IMR-90 (cell line): ENCODE results near the gene OVOL3. TPM values are rescaled to one million over a fixed set of nuclear protein-coding genes. Genes with fewer than 3 reads are reported as not detected.

Source experiments
- ATAC-seq: fragments of 200-7000 bp; cut with Tn5 transposase; 2 replicates; pipeline ENCODE4 v1.9.1; 2020; ENCODE audit warnings: low read depth, mild to moderate bottlenecking, moderate library complexity
- BruUV-seq: library from RNA; stranded (reverse); fragments of 400-500 nt; replicated peaks from 2 replicates; lab custom pipeline; 2021; lab: Mats Ljungman, UMichigan
- CTCF ChIA-PET: fragments of 300-600 bp; formaldehyde crosslinking; extraction: SDS; loops from one replicate; lab custom pipeline; 2021; ENCODE audit warnings: antibody characterized with exemption; lab: Yijun Ruan, JAX
- POLR2A ChIA-PET: fragments of 300-600 bp; sonication (Branson Sonifier 250); formaldehyde crosslinking; loops from one replicate; lab custom pipeline; 2022; ENCODE audit warnings: antibody characterized with exemption; ENCODE audit not compliant: unreplicated experiment; lab: Charles Lee
- DNase-seq: peaks from one replicate; pipeline ENCODE4 v3.0.0; 2013
- H2AFZ ChIP-seq: replicated peaks from 2 replicates; pipeline ENCODE3; 2013; ENCODE audit warnings: low read length, mild to moderate bottlenecking; ENCODE audit not compliant: poor library complexity
- H2AK5ac ChIP-seq: 2 replicates; pipeline ENCODE4 v1.6.1; 2013; ENCODE audit warnings: low read depth, low read length, inconsistent platforms
- H2AK9ac ChIP-seq: replicated peaks from 2 replicates; pipeline ENCODE3; 2013; ENCODE audit warnings: mild to moderate bottlenecking, low read depth, low read length, moderate library complexity; ENCODE audit not compliant: poor library complexity
- H2BK120ac ChIP-seq: 2 replicates; pipeline ENCODE4 v1.6.1; 2013; ENCODE audit warnings: low read depth, low read length, inconsistent platforms
- H2BK15ac ChIP-seq: 3 replicates; pipeline ENCODE4 v1.6.1; 2013; ENCODE audit warnings: low read depth, low read length, inconsistent platforms
- H2BK20ac ChIP-seq: 2 replicates; pipeline ENCODE4 v1.6.1; 2013; ENCODE audit warnings: low read depth, mild to moderate bottlenecking, inconsistent platforms, low read length, moderate library complexity
- H2BK5ac ChIP-seq: 2 replicates; pipeline ENCODE4 v1.6.1; 2013; ENCODE audit warnings: mild to moderate bottlenecking, low read depth, low read length, inconsistent platforms; ENCODE audit not compliant: poor library complexity, severe bottlenecking
- H3K14ac ChIP-seq: replicated peaks from 2 replicates; pipeline ENCODE4 v1.6.1; 2013; ENCODE audit warnings: low read depth, low read length, inconsistent platforms
- H3K18ac ChIP-seq: 2 replicates; pipeline ENCODE4 v1.6.1; 2013; ENCODE audit warnings: low read depth, low read length, control low read depth
- H3K23ac ChIP-seq: 2 replicates; pipeline ENCODE4 v1.6.1; 2013; ENCODE audit warnings: low read depth, low read length, inconsistent platforms
- H3K27ac ChIP-seq: 2 replicates; pipeline ENCODE4 v1.5.1; 2013; ENCODE audit warnings: mild to moderate bottlenecking, control low read depth, low read length; ENCODE audit not compliant: insufficient read depth
- H3K27me3 ChIP-seq: 2 replicates; pipeline ENCODE4 v1.6.1; 2013; ENCODE audit warnings: low read length; ENCODE audit not compliant: control insufficient read depth, insufficient read depth
- H3K36me3 ChIP-seq: 2 replicates; pipeline ENCODE4 v1.6.1; 2013; ENCODE audit warnings: low read length, mixed read lengths; ENCODE audit not compliant: control insufficient read depth, insufficient read depth
- H3K4ac ChIP-seq: 2 replicates; pipeline ENCODE4 v1.6.1; 2013; ENCODE audit warnings: low read depth, low read length, inconsistent platforms
- H3K4me1 ChIP-seq: 2 replicates; pipeline ENCODE4 v1.6.1; 2013; ENCODE audit warnings: low read length, mixed read lengths; ENCODE audit not compliant: control insufficient read depth, insufficient read depth
- H3K4me2 ChIP-seq: 2 replicates; pipeline ENCODE4 v1.6.1; 2013; ENCODE audit warnings: low read depth, mild to moderate bottlenecking, control low read depth, low read length, moderate library complexity
- H3K4me3 ChIP-seq: 2 replicates; pipeline ENCODE4 v1.5.1; 2013; ENCODE audit warnings: low read depth, mild to moderate bottlenecking, control low read depth, low read length, moderate library complexity; ENCODE audit not compliant: insufficient read depth
- H3K56ac ChIP-seq: 2 replicates; pipeline ENCODE4 v1.6.1; 2013; ENCODE audit warnings: low read length, inconsistent platforms; ENCODE audit not compliant: insufficient read depth; ENCODE audit errors: extremely low read depth
- H3K79me1 ChIP-seq, 2 experiments: 2 replicates each; pipeline ENCODE4 v1.6.1; 2013; ENCODE audit warnings: low read length in 2 of 2, inconsistent platforms in 1 of 2, low read depth in 1 of 2
- H3K9ac ChIP-seq: 2 replicates; pipeline ENCODE4 v1.6.1; 2013; ENCODE audit warnings: low read depth, low read length, control low read depth
- H3K9me1 ChIP-seq: 2 replicates; pipeline ENCODE4 v1.6.1; 2013; ENCODE audit warnings: low read length, inconsistent platforms; ENCODE audit not compliant: insufficient read depth
- H3K9me3 ChIP-seq: 2 replicates; pipeline ENCODE4 v1.6.1; 2013; ENCODE audit warnings: low read length; ENCODE audit not compliant: control insufficient read depth, insufficient read depth
- H4K20me1 ChIP-seq: 2 replicates; pipeline ENCODE4 v1.6.1; 2013; ENCODE audit warnings: low read length, inconsistent platforms; ENCODE audit not compliant: insufficient read depth
- H4K5ac ChIP-seq: 2 replicates; pipeline ENCODE4 v1.6.1; 2013; ENCODE audit warnings: mild to moderate bottlenecking, low read depth, low read length, control low read depth
- H4K8ac ChIP-seq, 2 experiments: 2 replicates each; pipeline ENCODE4 v1.6.1; 2013; ENCODE audit warnings: low read depth in 2 of 2, low read length in 2 of 2, control low read depth in 1 of 2, inconsistent platforms in 1 of 2
- H4K91ac ChIP-seq: 2 replicates; pipeline ENCODE4 v1.6.1; 2013; ENCODE audit warnings: low read depth, low read length, inconsistent platforms; ENCODE audit not compliant: insufficient read depth
- BHLHE40 ChIP-seq: fragments of 150-350 bp; IDR thresholded peaks from 2 replicates; pipeline ENCODE4 v1.6.1; 2016; ENCODE audit warnings: mild to moderate bottlenecking, low read depth, low read length
- FOS ChIP-seq: fragments of 150-350 bp; IDR thresholded peaks from 2 replicates; pipeline ENCODE4 v1.6.1; 2016; ENCODE audit warnings: low read depth, low read length
- MXI1 ChIP-seq: IDR thresholded peaks from 2 replicates; pipeline ENCODE4 v1.6.1; 2012; ENCODE audit warnings: low read depth, mild to moderate bottlenecking, low read length, moderate library complexity, borderline replicate concordance
- POLR2A ChIP-seq: IDR thresholded peaks from 2 replicates; pipeline ENCODE4 v1.6.1; 2012; ENCODE audit warnings: mild to moderate bottlenecking, low read depth, low read length
- RAD21 ChIP-seq: IDR thresholded peaks from 2 replicates; pipeline ENCODE4 v1.6.1; 2012; ENCODE audit warnings: low read length, improper control_type of control experiment
- RCOR1 ChIP-seq: IDR thresholded peaks from 2 replicates; pipeline ENCODE4 v1.6.1; 2012; ENCODE audit warnings: mild to moderate bottlenecking, low read length, improper control_type of control experiment; ENCODE audit not compliant: insufficient replicate concordance
- RFX5 ChIP-seq: IDR thresholded peaks from 2 replicates; pipeline ENCODE4 v1.8.0; 2012; ENCODE audit warnings: low read depth, mild to moderate bottlenecking, low read length, moderate library complexity
- WGBS, 2 experiments: methylation state at CpG; one replicate each; pipeline versions ENCODE4 v1.1.5 to v1.1.7; 2013; ENCODE audit warnings: missing lambda C conversion rate in 2 of 2; ENCODE audit not compliant: insufficient read length in 1 of 2; ENCODE audit errors: extremely low coverage in 2 of 2; 5-methylcytosine and 5-hydroxymethylcytosine counted together
- dilution Hi-C: fragments of 300-500 bp; cut with HindIII; formaldehyde crosslinking; loops from one replicate; pipeline ENCODE4 v1.14.3; 2018; ENCODE audit warnings: low sequenced_read_pairs; ENCODE audit not compliant: unreplicated experiment
- in situ Hi-C: fragments of 300-500 bp; cut with MboI; formaldehyde crosslinking; loops from 3 replicates; pipeline ENCODE4 v1.14.3; 2019; ENCODE audit warnings: low sequenced_read_pairs, inconsistent platforms, mixed read lengths
- intact Hi-C: fragments of 100-400 bp; cut with micrococcal nuclease; formaldehyde crosslinking; loops from 2 replicates; pipeline ENCODE4 v1.10.0; 2022
- polyA plus RNA-seq, 3 experiments: library from polyadenylated mRNA; depleted of rRNA; stranded (reverse); fragments of >200 nt; gene quantifications; 2 replicates each; pipeline ENCODE4 v1.2.3, GENCODE V29; 2012; ENCODE audit warnings: low replicate concordance in 1 of 3
- total RNA-seq: library from RNA; depleted of rRNA; stranded (reverse); fragments of >200 nt; gene quantifications from 2 replicates; pipeline ENCODE4 v1.2.3, GENCODE V29; 2012
- TF ChIP-seq, protein P1 (sequence below): fragments of 150-350 bp; IDR thresholded peaks from 2 replicates; pipeline ENCODE4 v1.6.1; 2017; ENCODE audit warnings: mild to moderate bottlenecking, antibody characterized with exemption, low read length, low read depth

Gene OVOL3
- total and polyA plus RNA-seq, 2 of the 4 experiments (the other 2 are of a cell fraction), result not detected

DNA sequence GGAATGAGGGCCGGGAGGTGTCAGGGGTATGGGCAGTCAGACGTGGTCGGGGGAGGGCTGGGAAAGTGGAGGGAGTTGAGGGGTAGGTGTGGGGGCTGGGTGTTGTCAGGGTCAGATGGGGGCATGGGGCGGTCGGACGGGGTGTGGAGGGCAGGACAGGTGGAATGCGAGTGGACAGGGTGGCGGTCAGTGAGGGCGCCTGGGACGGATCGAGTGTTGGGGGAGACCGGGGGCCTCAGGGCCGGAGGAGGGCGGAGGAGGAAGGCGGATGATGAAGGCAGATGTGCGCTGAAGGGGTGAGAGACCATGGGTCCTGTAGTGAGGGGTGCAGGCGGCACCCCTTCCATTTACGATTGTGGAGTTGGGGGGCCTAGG is 10.0 kb downstream of the OVOL3 start:
- WGBS, 2 experiments, result 100% methylated on average over 3 of the region's 18 CpGs; no CpG with 5 or more reads in 1 of the 2 experiments
- no peak overlapping the region for H2BK15ac ChIP-seq
- no peak overlapping the region for H2BK120ac ChIP-seq
- H3K18ac ChIP-seq, result no peak overlapping the region
- no peak overlapping the region for H4K91ac ChIP-seq
- H4K20me1 ChIP-seq, result peaks cover 12% of the 10 kb centered on the region
- H4K5ac ChIP-seq, result no peak overlapping the region
- H3K36me3 ChIP-seq, result peaks cover 42% of the 10 kb centered on the region
- no peak overlapping the region for H3K14ac ChIP-seq
- H3K9me1 ChIP-seq, result 0 out of 2 replicates have a peak, but pooled peaks cover 5% of the 10 kb centered on the region
- dilution Hi-C loops (no loop called here), intact Hi-C loops (no loop called here), in situ Hi-C loops (no loop called here)
- H3K79me1 ChIP-seq, result peaks cover 9 to 43% of the 10 kb centered on the region in 2 experiments
- H3K4me2 ChIP-seq, result no peak overlapping the region
- no peaks in the 10 kb centered on the region for H3K27me3 ChIP-seq
- H3K9ac ChIP-seq, result no peak overlapping the region
- H3K27ac ChIP-seq, result no peak overlapping the region
- no peak overlapping the region for H2BK5ac ChIP-seq
- peaks cover 4% of the 10 kb centered on the region for H3K4me1 ChIP-seq
- TF ChIP-seq RFX5 (no peak), RAD21 (no peak), RCOR1 (no peak), POLR2A (no peak), MXI1 (no peak), FOS (no peak), BHLHE40 (no peak)
- TF ChIP-seq, protein P1, sequence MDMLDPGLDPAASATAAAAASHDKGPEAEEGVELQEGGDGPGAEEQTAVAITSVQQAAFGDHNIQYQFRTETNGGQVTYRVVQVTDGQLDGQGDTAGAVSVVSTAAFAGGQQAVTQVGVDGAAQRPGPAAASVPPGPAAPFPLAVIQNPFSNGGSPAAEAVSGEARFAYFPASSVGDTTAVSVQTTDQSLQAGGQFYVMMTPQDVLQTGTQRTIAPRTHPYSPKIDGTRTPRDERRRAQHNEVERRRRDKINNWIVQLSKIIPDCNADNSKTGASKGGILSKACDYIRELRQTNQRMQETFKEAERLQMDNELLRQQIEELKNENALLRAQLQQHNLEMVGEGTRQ, result no peak
- H2BK20ac ChIP-seq, result no peak overlapping the region
- no peaks in the 10 kb centered on the region for H3K9me3 ChIP-seq
- no peak overlapping the region for H2AFZ ChIP-seq
- ChIA-PET POLR2A (no interaction called here), CTCF (no interaction called here)
- no peak overlapping the region for H3K23ac ChIP-seq
- no peak overlapping the region for H4K8ac ChIP-seq
- ATAC-seq (no peak), DNase-seq (no peak)
- H3K56ac ChIP-seq, result no peak overlapping the region
- no TSS peak for BruUV-seq
- no peak overlapping the region for H2AK5ac ChIP-seq
- no peak overlapping the region for H3K4ac ChIP-seq
- H3K4me3 ChIP-seq, result no peak overlapping the region
- H2AK9ac ChIP-seq, result no peak overlapping the region
